Testis (tissue), 5 donors: ENCODE measurements around the gene SASH3. TPM values are rescaled to one million over a fixed set of nuclear protein-coding genes. Genes with fewer than 3 reads are reported as not detected.
A peak's percentile ranks its signal among the peaks of the same experiment; 100 is the strongest.

Experiments used
- DNase-seq: peaks from one replicate; pipeline ENCODE4 v3.0.0-alpha.2; 2019
- H3K27ac ChIP-seq, 2 donors: fragments of 200-600 bp; sonication (generic); one replicate each; pipeline ENCODE4 v1.5.1; 2019
- H3K27me3 ChIP-seq: fragments of 200-600 bp; sonication (generic); one replicate; pipeline ENCODE4 v1.5.1; 2019
- H3K36me3 ChIP-seq: fragments of 200-600 bp; sonication (generic); one replicate; pipeline ENCODE4 v1.5.1; 2017; ENCODE audit warnings: low read depth; ENCODE audit errors: missing control alignments
- H3K4me1 ChIP-seq: fragments of 200-600 bp; sonication (generic); one replicate; pipeline ENCODE4 v1.5.1; 2019
- H3K4me3 ChIP-seq, 2 donors: fragments of 200-600 bp; sonication (generic); one replicate each; pipeline ENCODE4 v1.5.1; 2017 to 2019
- H3K9me3 ChIP-seq: fragments of 200-600 bp; sonication (generic); one replicate; pipeline ENCODE4 v1.5.1; 2017
- POLR2A ChIP-seq: fragments of 450-650 bp; IDR thresholded peaks from one replicate; pipeline ENCODE4 v1.6.1; 2017; ENCODE audit warnings: antibody characterized with exemption, mild to moderate bottlenecking, moderate library complexity
- WGBS, 2 donors: methylation state at CpG; one replicate each; pipeline ENCODE4 v1.1.5; 2018; 5-methylcytosine and 5-hydroxymethylcytosine counted together
- intact Hi-C: fragments of 100-400 bp; cut with DNase I; formaldehyde crosslinking; loops from one replicate; pipeline ENCODE4 v1.15.1; 2023; ENCODE audit warnings: low total_unique reads
- long read RNA-seq, 2 donors: transcript quantifications; one replicate each; lab custom pipeline, GENCODE V29; 2026
- polyA plus RNA-seq: library from polyadenylated mRNA; stranded (reverse); fragments of 350-450 nt; fragmentation: Illumina TruSeq; extraction: RNeasy Lipid Tissue Mini Kit (QIAGEN cat#74804); gene quantifications from one replicate; pipeline ENCODE4 v1.2.3, GENCODE V29; 2014; ENCODE audit warnings: low read depth, low replicate concordance; ENCODE audit not compliant: insufficient read depth
- total RNA-seq, 2 donors: library from RNA; depleted of rRNA; stranded (reverse); fragments of >200 nt; gene quantifications; one replicate each; pipeline ENCODE4 v1.2.3, GENCODE V29; 2016
- TF ChIP-seq, protein P1 (sequence below), 3 experiments: fragments of 450-650 bp in 2 of 3; fragments of 200-600 bp in 1 of 3; sonication (generic) in 1 of 3; IDR thresholded peaks; one replicate each; pipeline ENCODE4 v1.5.1; 2016 to 2019; ENCODE audit warnings: antibody characterized with exemption in 3 of 3, mild to moderate bottlenecking in 2 of 3, moderate library complexity in 1 of 3

Gene SASH3
- total RNA-seq (1 to 10 TPM in 1 of 2 donors, under 1 TPM in 1; 0.47 to 2.0 TPM), polyA plus RNA-seq (4.8 TPM)
- long read RNA-seq, donor 1, partial matches to known transcripts = 0 of 1 reads
- long read RNA-seq, donor 1, other reads (novel, unspliced or antisense) = 0 of 1 reads
- long read RNA-seq, donor 2 = 0 reads

DNA sequence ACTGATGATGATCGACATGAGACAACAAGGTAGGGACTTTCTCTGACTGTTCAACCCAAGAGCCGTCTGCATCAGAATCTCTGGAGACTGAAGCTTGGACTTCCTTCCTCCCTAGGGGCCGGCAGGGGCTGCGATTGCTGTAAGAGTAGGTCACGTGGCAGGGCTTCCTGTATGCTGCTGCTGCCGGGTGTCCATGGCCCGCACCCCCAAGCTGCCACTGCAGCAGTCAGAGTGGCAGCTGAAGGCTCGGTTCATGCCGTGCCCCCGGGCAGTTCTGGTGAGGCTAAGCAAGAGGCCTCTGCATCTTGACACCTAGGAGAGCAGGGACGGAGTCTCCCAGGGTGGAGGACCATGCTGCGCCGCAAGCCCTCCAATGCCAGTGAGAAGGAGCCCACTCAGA lies at the start of gene SASH3:
TSS of gene SASH3 (plus strand) at position 203 of the 400 bp plus-strand sequence. CDS start at position 352, 149 bp downstream.
- Histone ChIP-seq H3K9me3 (no peaks in the 10 kb centered on the region), H3K4me3 (no peak within 1 kb of the TSS), H3K4me1 (no peaks in the 10 kb centered on the region), H3K27me3 (no peaks in the 10 kb centered on the region), H3K36me3 (no peaks in the 10 kb centered on the region), H3K27ac (no peak within 1 kb of the TSS)
- intact Hi-C loops = no loop called here
- WGBS, 2 donors = 90 to 93% methylated on average over 1 to 9 of the region's 13 CpGs
- TF ChIP-seq POLR2A = no peak
- TF ChIP-seq, protein P1, sequence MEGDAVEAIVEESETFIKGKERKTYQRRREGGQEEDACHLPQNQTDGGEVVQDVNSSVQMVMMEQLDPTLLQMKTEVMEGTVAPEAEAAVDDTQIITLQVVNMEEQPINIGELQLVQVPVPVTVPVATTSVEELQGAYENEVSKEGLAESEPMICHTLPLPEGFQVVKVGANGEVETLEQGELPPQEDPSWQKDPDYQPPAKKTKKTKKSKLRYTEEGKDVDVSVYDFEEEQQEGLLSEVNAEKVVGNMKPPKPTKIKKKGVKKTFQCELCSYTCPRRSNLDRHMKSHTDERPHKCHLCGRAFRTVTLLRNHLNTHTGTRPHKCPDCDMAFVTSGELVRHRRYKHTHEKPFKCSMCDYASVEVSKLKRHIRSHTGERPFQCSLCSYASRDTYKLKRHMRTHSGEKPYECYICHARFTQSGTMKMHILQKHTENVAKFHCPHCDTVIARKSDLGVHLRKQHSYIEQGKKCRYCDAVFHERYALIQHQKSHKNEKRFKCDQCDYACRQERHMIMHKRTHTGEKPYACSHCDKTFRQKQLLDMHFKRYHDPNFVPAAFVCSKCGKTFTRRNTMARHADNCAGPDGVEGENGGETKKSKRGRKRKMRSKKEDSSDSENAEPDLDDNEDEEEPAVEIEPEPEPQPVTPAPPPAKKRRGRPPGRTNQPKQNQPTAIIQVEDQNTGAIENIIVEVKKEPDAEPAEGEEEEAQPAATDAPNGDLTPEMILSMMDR (IDR thresholded peaks at IDR 0.05) = no peak
- DNase-seq = peak; percentile 17

DNA sequence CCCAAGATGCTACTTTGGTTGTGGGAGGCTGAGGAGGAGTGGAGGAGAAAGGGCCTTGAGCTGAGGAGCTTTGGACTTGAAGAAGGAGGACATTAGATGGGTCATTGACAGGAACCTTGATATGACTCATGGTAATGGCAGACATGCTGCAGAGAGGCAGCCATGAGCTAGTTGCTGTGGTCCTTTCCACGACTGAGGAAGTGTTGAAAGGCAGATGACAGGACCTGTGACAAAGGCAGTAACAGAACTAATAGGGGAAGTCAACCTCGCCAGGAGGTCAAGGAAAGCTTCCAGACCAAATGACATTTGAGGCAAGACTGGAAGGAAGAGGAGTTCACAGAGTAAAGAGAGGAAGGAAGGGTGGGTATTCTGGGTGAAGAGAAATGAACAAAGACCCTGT lies 48.5 kb upstream of the SASH3 start:
- Histone ChIP-seq H3K36me3 (no peaks in the 10 kb centered on the region), H3K9me3 (no peaks in the 10 kb centered on the region), H3K4me3 (no peak overlapping the region), H3K4me1 (no peaks in the 10 kb centered on the region), H3K27ac (no peak overlapping the region), H3K27me3 (no peaks in the 10 kb centered on the region)
- intact Hi-C loops = no loop called here
- no peak for DNase-seq
- TF ChIP-seq, protein P1 (IDR thresholded peaks at IDR 0.05) = no peak
- no peak for TF ChIP-seq POLR2A
- 79 to 88% methylated on average over 1 to 2 of the region's 2 CpGs for WGBS, 2 donors

DNA sequence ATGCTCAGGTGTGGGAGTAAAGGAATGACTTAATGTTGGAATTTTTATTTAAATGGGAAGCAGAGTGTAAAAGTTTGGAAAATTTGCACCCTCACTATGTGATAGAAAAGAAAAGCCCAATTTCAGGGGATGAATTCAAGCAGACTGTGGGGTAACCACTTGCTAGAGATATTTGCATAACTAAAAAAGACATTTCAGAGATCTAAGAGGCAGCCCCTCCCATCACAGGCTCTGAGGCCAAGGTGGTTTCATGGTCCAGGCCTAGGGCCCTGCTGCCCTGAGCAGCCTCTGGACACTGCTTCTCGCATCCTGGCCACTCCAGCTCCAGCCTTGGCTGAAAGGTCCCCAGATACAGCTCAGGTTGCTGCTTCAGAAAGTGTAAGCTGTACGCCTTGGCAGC lies 46.9 kb upstream of the SASH3 start:
- Histone ChIP-seq H3K4me3 (no peak overlapping the region), H3K9me3 (no peaks in the 10 kb centered on the region), H3K27ac (no peak overlapping the region), H3K36me3 (no peaks in the 10 kb centered on the region), H3K27me3 (no peaks in the 10 kb centered on the region), H3K4me1 (no peaks in the 10 kb centered on the region)
- intact Hi-C loops = no loop called here
- WGBS, 2 donors = 100% methylated on average over 2 of the region's 2 CpGs; no CpG with 5 or more reads in 1 of the 2 donors
- no peak for DNase-seq
- no peak for TF ChIP-seq POLR2A
- TF ChIP-seq, protein P1 (IDR thresholded peaks at IDR 0.05) = no peak

DNA sequence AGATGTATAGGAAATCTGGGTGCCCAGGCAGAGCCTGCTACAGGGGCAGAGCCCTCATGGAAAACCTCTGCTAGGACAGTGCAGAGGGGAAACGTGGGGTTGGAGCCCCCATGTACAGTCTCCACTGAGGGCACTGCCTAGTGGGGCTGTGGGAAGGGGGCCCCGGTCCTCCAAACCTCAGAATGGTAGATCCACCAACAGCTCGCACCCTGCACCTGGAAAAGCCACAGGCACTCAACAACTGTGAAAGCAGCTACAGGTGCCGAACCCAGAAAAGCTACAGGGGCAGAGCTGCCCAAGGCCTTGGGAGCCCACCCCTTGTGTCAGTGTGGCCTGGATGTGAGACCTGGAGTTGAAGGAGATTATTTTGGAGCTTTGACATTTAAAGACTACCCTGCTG lies 46.4 kb upstream of the SASH3 start:
- H3K36me3 ChIP-seq = no peaks in the 10 kb centered on the region
- TF ChIP-seq, protein P1 (IDR thresholded peaks at IDR 0.05) = no peak
- no peak for TF ChIP-seq POLR2A
- no peak for DNase-seq
- H3K9me3 ChIP-seq = no peaks in the 10 kb centered on the region
- intact Hi-C loops = no loop called here
- no peak overlapping the region for H3K27ac ChIP-seq
- WGBS, 2 donors = 94% methylated on average over 2 of the region's 4 CpGs; no CpG with 5 or more reads in 1 of the 2 donors
- no peaks in the 10 kb centered on the region for H3K4me1 ChIP-seq
- no peaks in the 10 kb centered on the region for H3K27me3 ChIP-seq
- no peak overlapping the region for H3K4me3 ChIP-seq

DNA sequence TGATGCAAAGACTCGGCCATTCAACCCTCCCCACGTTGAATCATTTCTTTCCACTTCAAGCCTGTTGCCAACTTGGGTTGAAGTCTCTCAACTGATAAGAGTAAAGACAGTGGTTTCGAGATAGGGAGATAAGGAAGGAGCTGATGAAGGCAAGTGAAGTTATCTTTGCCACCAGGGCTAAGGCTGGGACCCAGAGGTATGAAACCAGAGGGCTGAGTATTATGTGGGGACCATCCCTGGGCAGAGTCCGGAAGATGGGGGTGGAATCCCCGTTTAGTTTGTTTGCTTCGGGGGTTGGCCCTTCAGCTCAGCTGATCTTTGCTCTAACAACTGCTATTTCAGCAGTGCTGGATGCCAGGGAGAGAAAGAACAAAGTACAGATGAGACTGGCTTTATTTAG lies 43.3 kb upstream of the SASH3 start:
- intact Hi-C loops = no loop called here
- 74 to 92% methylated on average over 6 of the region's 6 CpGs for WGBS, 2 donors
- H3K27ac ChIP-seq = no peak overlapping the region

More for the DNA sequence above, 43.3 kb upstream of the SASH3 start:
- no peak for DNase-seq
- no peaks in the 10 kb centered on the region for H3K36me3 ChIP-seq
- H3K4me3 ChIP-seq = no peak overlapping the region
- no peaks in the 10 kb centered on the region for H3K9me3 ChIP-seq
- H3K4me1 ChIP-seq = no peaks in the 10 kb centered on the region
- no peaks in the 10 kb centered on the region for H3K27me3 ChIP-seq
- TF ChIP-seq, protein P1 (IDR thresholded peaks at IDR 0.05) = no peak
- TF ChIP-seq POLR2A = no peak
